ENCODE results near the gene NNAT. TPM values are rescaled to one million over a fixed set of nuclear protein-coding genes. Genes with fewer than 3 reads are reported as not detected.

The NNAT gene
- total and polyA plus RNA-seq, 2 of the 8 experiments (the other 6 are each of a cell fraction or from before 2014, with no cell fraction given): 66.8 to 175 TPM

DNA sequence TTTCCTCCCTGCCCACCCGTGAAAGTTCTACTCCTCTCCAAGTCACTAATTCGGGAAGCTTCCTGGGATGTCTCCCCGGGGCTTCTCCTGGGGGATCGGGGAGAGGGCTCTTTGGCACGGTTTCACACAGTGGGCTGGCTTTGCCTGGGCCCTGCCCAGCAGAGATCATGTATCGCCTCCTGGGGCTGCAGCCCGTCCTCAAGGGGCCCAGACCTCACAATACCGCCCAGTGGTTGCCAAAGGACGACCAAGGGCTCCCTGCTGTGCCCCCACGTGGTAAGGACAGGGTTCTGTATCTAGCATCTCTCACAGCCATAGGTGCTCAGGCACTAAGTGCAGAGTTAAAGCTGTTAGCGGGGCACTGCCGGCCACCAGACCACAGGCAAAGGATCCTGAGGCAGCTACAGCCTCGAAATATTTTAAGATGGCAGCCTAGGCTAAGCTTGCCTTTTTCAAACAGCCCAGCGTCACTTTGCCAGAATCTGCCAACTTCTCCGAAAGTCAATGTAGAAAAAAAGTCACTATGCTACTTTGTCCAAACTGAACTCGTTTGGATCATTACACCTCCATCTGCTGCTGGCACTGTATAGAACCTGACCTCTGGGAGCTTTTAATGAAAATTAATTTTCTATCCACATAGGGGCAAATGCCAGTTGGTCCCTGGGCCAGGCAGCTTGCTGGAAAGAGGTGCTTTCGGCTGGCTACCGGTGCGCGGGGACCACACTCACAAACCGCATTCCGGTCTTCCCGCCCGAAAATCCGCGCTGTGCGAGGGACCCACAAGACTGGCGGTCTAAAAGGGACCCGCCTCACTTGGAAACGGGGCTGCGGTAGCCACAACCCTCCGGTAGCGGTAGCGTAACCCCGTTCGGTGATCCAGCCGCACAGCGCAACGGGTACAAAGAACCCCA lies 1.3 kb upstream of the NNAT start (continued):
- TF ChIP-seq SP1 (IDR thresholded peaks at IDR 0.05; ENCODE audit: low read depth, low read length): no peak
- TF ChIP-seq SP4 (IDR thresholded peaks at IDR 0.05; ENCODE audit: low read length): no peak
- no peak for TF ChIP-seq POLR2A (IDR thresholded peaks at IDR 0.05; ENCODE audit: control extremely low read depth in 1 of 2, low read depth in 2 of 2, low read length in 2 of 2)
